ENCODE results near the gene CTU2.

CTU2 gene

DNA sequence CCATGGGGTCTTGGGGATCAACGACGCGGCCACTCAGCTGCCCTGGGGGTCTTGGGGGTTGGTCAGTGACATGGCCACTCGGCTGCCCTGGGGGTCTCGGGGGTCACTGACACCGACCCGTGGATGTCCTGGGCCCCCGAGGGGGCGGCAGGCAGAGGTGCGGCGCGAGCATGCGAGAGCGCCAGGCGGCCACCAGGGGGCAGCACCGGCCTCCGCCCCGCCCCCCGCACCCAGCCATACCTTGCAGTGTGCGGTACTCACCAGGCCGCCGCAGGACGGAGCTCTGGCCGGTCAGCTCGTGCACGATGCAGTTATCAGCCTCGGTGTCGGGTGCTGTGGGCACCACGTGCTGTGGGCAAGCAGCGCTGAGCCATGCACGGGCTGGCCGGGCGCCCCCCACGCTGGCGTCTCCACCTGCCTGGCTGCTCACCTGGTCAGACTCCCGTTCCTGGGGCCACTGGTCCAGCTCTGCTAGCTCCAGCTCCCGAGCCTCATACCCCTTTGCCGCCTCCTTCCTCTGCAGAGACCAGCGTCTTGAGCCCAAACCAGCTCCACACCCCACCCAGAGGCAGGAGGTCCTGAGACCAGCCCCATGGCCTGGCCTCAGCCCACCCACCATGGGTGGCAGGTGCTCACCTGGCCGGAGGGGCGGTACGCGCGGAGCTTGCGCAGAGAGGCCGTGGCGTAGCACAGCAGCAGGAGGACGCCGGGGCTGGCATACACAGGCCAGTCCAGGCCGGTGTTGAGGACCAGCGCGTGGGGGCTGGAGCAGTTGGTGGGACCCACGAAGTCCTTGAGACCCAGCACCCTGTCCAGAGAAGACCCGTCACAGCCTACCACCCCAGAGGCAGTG, 31.2 kb downstream of the CTU2 start:
- no peaks in the 10 kb centered on the region for H3K4me1 Mint-ChIP-seq
- H3K4me3 Mint-ChIP-seq: no peak overlapping the region
- peak overlapping the region; percentile 35 for H3K27ac Mint-ChIP-seq
- no peaks in the 10 kb centered on the region for H3K36me3 Mint-ChIP-seq
- no peaks in the 10 kb centered on the region for H3K27me3 Mint-ChIP-seq
- no peaks in the 10 kb centered on the region for H3K9me3 Mint-ChIP-seq

DNA sequence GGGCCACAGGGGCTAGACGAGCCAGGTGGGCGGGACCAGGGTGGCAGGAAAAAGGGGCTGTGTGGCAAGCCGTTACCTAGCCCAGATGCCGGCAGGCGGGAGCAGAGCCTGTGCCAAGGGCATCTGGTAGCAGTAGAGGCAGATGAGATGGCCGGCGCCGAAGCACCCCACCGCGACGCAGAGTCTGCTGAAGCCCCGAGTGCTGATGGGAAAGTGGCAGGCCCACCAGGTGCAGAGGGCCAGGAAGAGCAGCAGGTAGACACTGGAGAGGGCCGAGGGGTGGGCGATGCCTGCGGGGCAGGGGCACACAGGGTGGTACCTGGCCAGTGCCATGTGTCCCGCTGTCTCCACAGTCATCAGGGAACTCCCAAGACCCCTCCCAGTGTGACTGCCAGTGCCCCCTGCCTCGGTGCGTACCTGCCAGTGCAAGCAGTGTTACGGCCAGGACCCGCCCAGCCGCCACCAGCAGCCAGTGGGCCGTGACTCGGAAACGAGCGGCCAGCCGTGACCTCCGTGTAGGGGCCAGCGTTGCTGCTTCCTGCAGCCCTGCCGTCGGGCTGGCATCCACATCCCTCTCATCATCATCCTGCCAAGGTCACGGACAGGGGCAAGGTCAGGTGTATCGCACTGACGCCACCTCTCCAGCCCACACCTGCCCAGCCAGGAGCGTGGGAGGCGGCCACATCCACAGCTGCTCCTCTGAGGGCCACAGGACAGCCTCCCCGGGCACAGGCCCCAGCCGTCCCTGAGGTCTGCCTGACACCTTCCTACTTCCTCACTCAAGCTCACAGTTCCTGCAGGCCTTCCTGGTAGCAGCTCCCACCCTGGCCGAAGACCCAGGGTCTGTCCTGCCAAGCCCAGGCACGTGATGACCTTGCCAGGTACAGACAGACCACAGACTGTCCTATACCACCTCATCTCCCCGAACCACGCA, 32.1 kb downstream of the CTU2 start:
- Mint-ChIP-seq H3K4me1 (peaks cover under 1% of the 10 kb centered on the region), H3K4me3 (no peak overlapping the region), H3K27ac (peak overlapping the region; percentile 77), H3K27me3 (no peaks in the 10 kb centered on the region), H3K36me3 (no peaks in the 10 kb centered on the region), H3K9me3 (no peaks in the 10 kb centered on the region)

DNA sequence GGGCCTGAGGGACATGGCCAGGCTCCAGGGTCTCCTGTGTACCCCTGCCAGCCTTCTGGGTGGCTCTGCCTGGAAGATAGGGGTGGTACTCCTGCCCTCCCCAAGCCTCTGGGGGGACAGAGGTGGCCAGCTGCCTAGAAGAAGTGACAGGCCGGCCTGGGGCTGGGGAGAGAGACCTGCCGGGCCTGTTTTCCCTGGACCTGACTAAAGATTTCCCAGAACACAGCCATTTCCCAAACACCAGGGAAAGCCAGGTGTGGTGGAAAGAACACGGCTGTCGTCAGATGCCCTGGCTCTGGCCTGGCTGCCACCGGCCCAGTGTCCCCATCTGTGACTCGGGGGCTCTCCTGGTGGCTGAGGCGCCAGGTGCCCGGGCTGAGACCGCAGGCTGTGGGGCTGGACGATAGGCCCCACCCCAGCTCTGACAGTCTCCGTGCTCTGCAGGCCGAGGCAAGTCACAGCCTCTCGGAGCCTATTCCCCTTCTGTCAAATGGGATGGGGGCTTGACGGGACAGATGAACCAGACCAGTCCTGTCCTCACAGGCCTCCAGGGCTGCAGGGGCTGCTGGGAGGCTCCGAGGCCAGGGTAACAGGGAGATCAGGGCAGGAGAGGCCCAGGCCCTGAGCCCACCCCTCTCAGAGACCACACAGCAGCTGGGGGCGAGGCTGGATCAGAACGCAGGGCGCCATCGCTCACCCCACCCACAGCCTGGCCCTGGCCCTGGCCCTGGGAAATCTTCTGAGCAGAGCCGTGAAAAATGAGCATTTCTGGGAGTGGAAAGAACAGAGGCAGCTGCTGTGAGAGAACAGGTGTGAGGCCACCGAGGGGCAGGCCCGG, 33.1 kb downstream of the CTU2 start:
- H3K27me3 Mint-ChIP-seq: no peaks in the 10 kb centered on the region
- no peaks in the 10 kb centered on the region for H3K9me3 Mint-ChIP-seq
- H3K36me3 Mint-ChIP-seq: no peaks in the 10 kb centered on the region
- H3K4me3 Mint-ChIP-seq: no peak overlapping the region
- peaks cover 9% of the 10 kb centered on the region for H3K4me1 Mint-ChIP-seq
- no peak overlapping the region for H3K27ac Mint-ChIP-seq

DNA sequence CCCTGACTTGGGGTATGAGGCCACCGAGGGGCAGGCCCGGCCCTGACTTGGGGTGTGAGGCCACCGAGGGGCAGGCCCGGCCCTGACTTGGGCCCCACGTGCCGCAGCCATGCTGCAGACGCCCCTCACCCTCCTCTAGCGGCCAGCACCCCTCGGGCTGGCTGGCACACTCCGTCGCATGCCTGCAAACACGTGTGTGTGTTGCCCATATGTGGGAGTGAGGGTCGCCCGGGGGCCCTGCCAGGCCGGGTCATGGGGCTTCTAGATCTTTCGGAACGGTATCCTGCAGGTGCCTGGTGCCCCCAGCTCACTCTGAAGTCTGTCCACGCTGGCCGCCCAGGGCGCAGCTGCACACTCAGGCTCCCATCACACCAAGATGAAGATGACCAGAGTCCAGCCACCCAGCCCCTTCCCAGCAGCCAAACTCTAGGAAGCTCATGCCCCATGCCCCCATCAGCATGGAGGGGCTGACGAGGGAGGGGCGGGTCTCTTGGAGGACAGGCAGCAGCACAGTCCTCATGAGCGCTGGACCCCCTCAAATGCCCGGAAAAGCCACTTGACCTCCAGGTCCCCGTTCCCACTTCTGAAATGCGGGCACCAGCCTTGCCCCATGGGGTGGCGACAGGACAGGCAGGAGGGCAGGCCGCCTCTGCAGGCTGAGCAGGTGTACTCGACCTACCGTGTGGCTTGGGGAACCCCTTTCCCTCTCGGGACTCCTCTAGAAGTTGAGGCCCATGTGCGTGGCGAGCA, 33.8 kb downstream of the CTU2 start:
- Mint-ChIP-seq H3K4me3 (no peak overlapping the region), H3K9me3 (no peaks in the 10 kb centered on the region), H3K36me3 (no peaks in the 10 kb centered on the region), H3K4me1 (peaks cover 14% of the 10 kb centered on the region), H3K27ac (no peak overlapping the region), H3K27me3 (no peaks in the 10 kb centered on the region)

DNA sequence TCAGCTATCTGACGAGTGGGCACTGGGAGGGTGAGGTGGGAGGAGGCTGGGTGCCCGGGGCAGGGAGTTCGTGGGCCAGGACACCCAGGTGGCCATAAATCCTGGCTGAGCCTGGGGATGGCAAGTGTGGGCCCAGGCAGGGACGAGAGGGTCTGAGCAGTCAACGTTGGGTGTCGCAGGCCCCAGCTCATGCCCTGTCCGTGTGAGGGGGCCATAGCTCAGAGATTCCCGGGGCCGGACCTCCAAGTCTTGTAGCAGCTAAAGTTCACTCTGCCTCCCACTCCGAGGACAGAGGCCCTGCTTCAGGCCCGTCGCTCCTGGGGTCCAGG, 34.4 kb downstream of the CTU2 start:
- peaks cover 19% of the 10 kb centered on the region for H3K4me1 Mint-ChIP-seq
- no peaks in the 10 kb centered on the region for H3K36me3 Mint-ChIP-seq
- no peak overlapping the region for H3K4me3 Mint-ChIP-seq
- H3K27me3 Mint-ChIP-seq: no peaks in the 10 kb centered on the region
- H3K27ac Mint-ChIP-seq: no peak overlapping the region
- no peaks in the 10 kb centered on the region for H3K9me3 Mint-ChIP-seq

GRCh38 chr16:88741368-88741767, 35.1 kb downstream of the CTU2 start:
- H3K4me3 Mint-ChIP-seq: no peak overlapping the region
- no peaks in the 10 kb centered on the region for H3K27me3 Mint-ChIP-seq
- peaks cover 24% of the 10 kb centered on the region for H3K4me1 Mint-ChIP-seq
- H3K9me3 Mint-ChIP-seq: no peaks in the 10 kb centered on the region
- no peaks in the 10 kb centered on the region for H3K36me3 Mint-ChIP-seq
- no peak overlapping the region for H3K27ac Mint-ChIP-seq

GRCh38 chr16:88742896-88743605, 36.7 kb downstream of the CTU2 start:
- Mint-ChIP-seq H3K4me1 (peaks cover 28% of the 10 kb centered on the region), H3K4me3 (no peak overlapping the region), H3K27me3 (no peaks in the 10 kb centered on the region), H3K27ac (no peak overlapping the region), H3K36me3 (no peaks in the 10 kb centered on the region), H3K9me3 (no peaks in the 10 kb centered on the region)

DNA sequence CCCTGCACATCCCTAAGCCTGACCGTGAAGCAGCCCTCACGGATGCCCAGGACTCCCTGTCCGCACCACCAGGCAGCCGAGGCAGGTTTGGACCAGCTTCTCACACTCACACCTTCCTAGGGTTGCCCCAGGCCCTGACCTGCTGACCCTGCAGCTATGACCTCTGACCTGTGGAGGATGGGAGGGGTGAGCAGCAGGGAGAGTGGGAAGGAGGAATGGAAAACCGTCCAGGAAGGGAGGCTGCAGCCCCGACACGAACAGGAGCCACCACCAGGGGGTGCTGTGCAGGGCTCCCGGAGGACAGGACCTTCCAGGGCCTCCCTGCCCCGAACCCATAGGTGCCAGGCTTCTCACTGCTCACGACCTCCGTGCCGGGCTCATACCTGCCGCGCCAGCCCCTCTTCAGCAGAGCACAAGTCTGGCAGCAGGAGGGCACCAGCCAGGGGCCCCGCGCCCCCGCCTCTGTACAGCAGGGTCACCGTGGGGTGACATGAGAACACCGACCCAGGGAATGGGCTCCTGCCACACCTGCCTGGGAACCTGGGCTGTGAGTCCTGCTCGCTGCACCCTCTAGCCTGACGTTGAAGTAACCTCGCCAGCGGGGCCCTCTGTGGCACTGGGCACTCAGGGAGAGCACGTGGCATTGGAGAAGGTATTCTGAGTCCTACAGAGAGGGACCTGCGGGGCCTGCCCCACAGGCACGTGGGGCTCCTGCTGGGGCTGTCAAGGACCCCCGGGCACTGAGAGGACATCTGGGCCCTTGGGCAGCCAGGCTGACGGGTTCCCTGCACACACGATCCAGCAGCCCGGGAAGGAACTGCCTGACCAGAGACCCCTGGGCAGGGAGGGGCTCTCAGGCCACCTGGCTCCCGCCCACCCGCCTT, 37.6 kb downstream of the CTU2 start:
- no peaks in the 10 kb centered on the region for H3K36me3 Mint-ChIP-seq
- no peaks in the 10 kb centered on the region for H3K27me3 Mint-ChIP-seq
- no peak overlapping the region for H3K4me3 Mint-ChIP-seq
- no peak overlapping the region for H3K27ac Mint-ChIP-seq
- peaks cover 28% of the 10 kb centered on the region for H3K4me1 Mint-ChIP-seq
- no peaks in the 10 kb centered on the region for H3K9me3 Mint-ChIP-seq

- Mint-ChIP-seq H3K4me3 (no peak overlapping the region), H3K27ac (peak overlapping the region; percentile 46), H3K27me3 (no peaks in the 10 kb centered on the region), H3K9me3 (no peaks in the 10 kb centered on the region), H3K36me3 (no peaks in the 10 kb centered on the region), H3K4me1 (peaks cover 28% of the 10 kb centered on the region)
Observed at GRCh38 chr16:88744577-88745521, 38.5 kb downstream of the CTU2 start.

- H3K4me1 Mint-ChIP-seq: peaks cover 28% of the 10 kb centered on the region
- no peaks in the 10 kb centered on the region for H3K27me3 Mint-ChIP-seq
- H3K4me3 Mint-ChIP-seq: no peak overlapping the region
- no peaks in the 10 kb centered on the region for H3K36me3 Mint-ChIP-seq
- no peaks in the 10 kb centered on the region for H3K9me3 Mint-ChIP-seq
- H3K27ac Mint-ChIP-seq: no peak overlapping the region
Observed at GRCh38 chr16:88746506-88746905, 40.2 kb downstream of the CTU2 start.

DNA sequence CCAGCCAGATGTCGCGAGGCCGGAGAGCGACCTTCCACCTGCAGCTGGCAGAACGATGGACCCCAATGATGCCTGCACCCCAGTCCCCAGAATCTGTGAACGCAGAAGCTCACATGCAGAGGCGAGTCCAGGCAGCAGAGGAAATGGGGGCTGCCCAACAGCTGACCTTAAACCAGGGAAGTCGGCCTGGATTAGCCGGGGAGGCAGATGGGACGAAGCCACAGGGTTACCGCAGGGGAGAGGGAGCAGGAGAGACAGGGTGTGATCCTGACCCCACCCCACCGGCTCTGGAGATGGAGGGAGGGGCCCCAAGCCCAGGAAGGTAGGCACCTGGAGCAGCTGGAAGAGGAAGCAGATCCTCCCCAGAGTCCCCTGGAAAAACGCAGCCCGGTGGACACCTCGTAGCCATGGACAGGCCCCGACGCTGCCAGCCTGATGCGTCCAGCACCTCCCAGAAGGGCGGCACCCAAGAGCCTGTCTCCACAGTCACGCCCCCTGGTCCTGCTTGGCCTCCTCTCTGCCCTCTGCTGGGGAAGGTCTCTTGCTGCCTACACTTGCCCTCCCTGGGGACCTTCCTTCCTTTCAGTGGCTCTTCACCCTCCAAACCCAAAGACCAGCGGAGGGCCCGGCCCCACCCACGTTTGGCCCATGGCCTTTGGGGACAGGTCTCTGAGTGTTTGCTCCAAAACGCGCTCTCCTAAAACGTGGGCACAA, 41.4 kb downstream of the CTU2 start:
- Mint-ChIP-seq H3K27me3 (no peaks in the 10 kb centered on the region), H3K4me1 (peaks cover 28% of the 10 kb centered on the region), H3K27ac (no peak overlapping the region), H3K36me3 (no peaks in the 10 kb centered on the region), H3K4me3 (no peak overlapping the region), H3K9me3 (no peaks in the 10 kb centered on the region)

DNA sequence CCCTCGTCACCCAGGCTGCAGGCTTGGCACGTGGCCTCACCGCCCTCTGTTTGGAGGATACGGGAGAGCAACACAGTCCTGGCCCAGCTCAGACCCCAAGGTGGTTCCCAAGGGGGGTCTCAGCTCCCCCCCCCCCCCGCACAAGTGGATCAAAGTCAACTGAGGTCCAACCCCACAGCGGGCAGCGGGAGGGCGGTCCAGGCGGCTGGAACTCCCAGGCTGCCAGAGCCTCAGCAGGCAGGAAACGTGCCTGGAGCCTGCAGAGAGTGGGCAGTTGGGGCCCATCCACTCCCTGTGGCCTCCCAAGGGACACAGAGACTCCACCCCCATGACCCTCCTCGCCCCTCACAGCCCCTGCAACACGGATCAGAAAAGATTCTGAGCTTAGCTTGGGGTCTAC, 42.1 kb downstream of the CTU2 start:
- Mint-ChIP-seq H3K4me3 (no peak overlapping the region), H3K27ac (no peak overlapping the region), H3K9me3 (no peaks in the 10 kb centered on the region), H3K27me3 (no peaks in the 10 kb centered on the region), H3K4me1 (peaks cover 28% of the 10 kb centered on the region), H3K36me3 (no peaks in the 10 kb centered on the region)
